ENCODE measurements around the gene STEAP2.

- no peak for TF ChIP-seq CTCF (IDR thresholded peaks at IDR 0.05)
- TF ChIP-seq POLR2A (IDR thresholded peaks at IDR 0.05) = no peak
Measured at GRCh38 chr7:90166153-90166552, 45.4 kb upstream of the STEAP2 start.
